Measurements from ENCODE around the gene KRT71. TPM values are rescaled to one million over a fixed set of nuclear protein-coding genes. Genes with fewer than 3 reads are reported as not detected.

KRT71 gene
- total RNA-seq, 1 experiment from 2014 or later: not detected

GRCh38 chr12:52602552-52602951 is 49.6 kb upstream of the KRT71 start:
- POLR2A ChIA-PET: no interaction called here
- H2AFZ ChIP-seq (ENCODE audit: low read depth, low read length, poor library complexity, severe bottlenecking): no peak overlapping the region
- intact Hi-C loops (cut with micrococcal nuclease): no loop called here
- H3K9me3 ChIP-seq (ENCODE audit: control insufficient read depth in 1 of 2, insufficient read depth in 1 of 2, low read depth in 1 of 2, low read length in 2 of 2): no peaks in the 10 kb centered on the region
- H3K9ac ChIP-seq (ENCODE audit: low read length): no peak overlapping the region
- no peaks in the 10 kb centered on the region; the same call in 1 of the 2 replicates for H3K27me3 ChIP-seq (ENCODE audit: insufficient read depth, low read length)
- no peaks in the 10 kb centered on the region for H3K9me2 ChIP-seq (ENCODE audit: insufficient read depth)
- H3K4me2 ChIP-seq (ENCODE audit: low read length): 0 out of 2 replicates have a peak overlapping the region, but pooled peaks have one; percentile 29
- RAD21 ChIA-PET (ENCODE audit: low non-redundant PET in 1 of 2, low total read pairs in 2 of 2, uncharacterized antibody in 2 of 2, unreplicated experiment in 2 of 2): no interaction called here
- no TSS peak for BruUV-seq (replicated peaks)
- ATAC-seq (no peak), DNase-seq (ENCODE audit: low read depth, low spot score) (no peak)
- no peak overlapping the region for H3K4me3 ChIP-seq (replicated peaks in 1 of 2; ENCODE audit: low read depth in 1 of 2, low read length in 2 of 2)
- CTCF ChIA-PET: no interaction called here
- H3K27ac ChIP-seq (ENCODE audit: low read depth, low read length): no peak overlapping the region
- H4K20me1 ChIP-seq (ENCODE audit: insufficient read depth): no peaks in the 10 kb centered on the region
- H3K79me2 ChIP-seq (ENCODE audit: insufficient read depth, low read length): no peaks in the 10 kb centered on the region
- no peaks in the 10 kb centered on the region for H3K36me3 ChIP-seq (ENCODE audit: control insufficient read depth in 1 of 2, insufficient read depth in 2 of 2, low read length in 2 of 2)
- peaks cover 0 to 21% of the 10 kb centered on the region in 2 experiments; a peak in 3 of 4 replicates for H3K4me1 ChIP-seq (ENCODE audit: control insufficient read depth in 1 of 2, insufficient read depth in 2 of 2, low read length in 2 of 2)
- TF ChIP-seq YY1 (IDR thresholded peaks at IDR 0.05; ENCODE audit: extremely low read depth, insufficient replicate concordance, low read depth, low read length) (no peak), SP1 (IDR thresholded peaks at IDR 0.05; ENCODE audit: low read depth) (no peak), ZNF274 (IDR thresholded peaks at IDR 0.05; ENCODE audit: low read depth, low read length) (no peak), RAD21 (IDR thresholded peaks at IDR 0.05; ENCODE audit: low read depth) (no peak), POLR2AphosphoS5 (IDR thresholded peaks at IDR 0.05; ENCODE audit: low read depth, low read length) (no peak), EZH2phosphoT487 (IDR thresholded peaks at IDR 0.05; ENCODE audit: borderline replicate concordance) (no peak), EZH2 (IDR thresholded peaks at IDR 0.05) (no peak), ATF3 (IDR thresholded peaks at IDR 0.05) (no peak), JUND (IDR thresholded peaks at IDR 0.05) (no peak), REST (IDR thresholded peaks at IDR 0.05; ENCODE audit: low read depth) (no peak), CEBPB (IDR thresholded peaks at IDR 0.05; ENCODE audit: low read depth) (no peak)
